Activated naive CD4-positive, alpha-beta T cell treated with anti-CD3 and anti-CD28 coated beads, Interleukin-2, amount 50 U/mL, for 72 hours (primary cell): ENCODE results near the gene CTNNA1. TPM values are rescaled to one million over a fixed set of nuclear protein-coding genes. Genes with fewer than 3 reads are reported as not detected.
A peak's percentile ranks its signal among the peaks of the same experiment; 100 is the strongest.

Source experiments
- ATAC-seq, 2 donors: fragments of 150-1000 bp; cut with Tn5 transposase; 2 replicates each; pipeline ENCODE4 v1.10.0; 2021; ENCODE audit warnings: mild to moderate bottlenecking in 2 of 2, moderate library complexity in 2 of 2
- DNase-seq, 2 donors: peaks; one replicate each; pipeline ENCODE4 v3.0.0; 2021 to 2022; ENCODE audit warnings: low spot score in 2 of 2
- H3K27ac Mint-ChIP-seq, 2 donors: one replicate each; pipeline ENCODE4 v1.8.0; 2022; ENCODE audit warnings: mild to moderate bottlenecking in 2 of 2, mixed read lengths in 2 of 2
- H3K36me3 Mint-ChIP-seq, 2 donors: one replicate each; pipeline ENCODE4 v1.8.0; 2022; ENCODE audit warnings: mixed read lengths in 2 of 2
- H3K9me3 Mint-ChIP-seq, 2 donors: one replicate each; pipeline ENCODE4 v1.8.0; 2022; ENCODE audit warnings: mixed read lengths in 2 of 2
- total RNA-seq, 2 donors: library from RNA; stranded (reverse); gene quantifications; one replicate each; pipeline ENCODE4 v1.2.3, GENCODE V29; 2022

Gene CTNNA1
- total RNA-seq, 2 donors from 2014 or later = 89.2 to 224 TPM

GRCh38 chr5:138949988-138950387, 196.8 kb downstream of the CTNNA1 start:
- H3K9me3 Mint-ChIP-seq = no peaks in the 10 kb centered on the region
- no peak for DNase-seq
- no peak for ATAC-seq
- no peak overlapping the region for H3K27ac Mint-ChIP-seq
- H3K36me3 Mint-ChIP-seq = no peaks in the 10 kb centered on the region

- ATAC-seq (no peak), DNase-seq (no peak)
- Mint-ChIP-seq H3K27ac (no peak overlapping the region), H3K36me3 (no peaks in the 10 kb centered on the region), H3K9me3 (no peaks in the 10 kb centered on the region)
Measured at GRCh38 chr5:138950421-138951031, 197.3 kb downstream of the CTNNA1 start.

DNA sequence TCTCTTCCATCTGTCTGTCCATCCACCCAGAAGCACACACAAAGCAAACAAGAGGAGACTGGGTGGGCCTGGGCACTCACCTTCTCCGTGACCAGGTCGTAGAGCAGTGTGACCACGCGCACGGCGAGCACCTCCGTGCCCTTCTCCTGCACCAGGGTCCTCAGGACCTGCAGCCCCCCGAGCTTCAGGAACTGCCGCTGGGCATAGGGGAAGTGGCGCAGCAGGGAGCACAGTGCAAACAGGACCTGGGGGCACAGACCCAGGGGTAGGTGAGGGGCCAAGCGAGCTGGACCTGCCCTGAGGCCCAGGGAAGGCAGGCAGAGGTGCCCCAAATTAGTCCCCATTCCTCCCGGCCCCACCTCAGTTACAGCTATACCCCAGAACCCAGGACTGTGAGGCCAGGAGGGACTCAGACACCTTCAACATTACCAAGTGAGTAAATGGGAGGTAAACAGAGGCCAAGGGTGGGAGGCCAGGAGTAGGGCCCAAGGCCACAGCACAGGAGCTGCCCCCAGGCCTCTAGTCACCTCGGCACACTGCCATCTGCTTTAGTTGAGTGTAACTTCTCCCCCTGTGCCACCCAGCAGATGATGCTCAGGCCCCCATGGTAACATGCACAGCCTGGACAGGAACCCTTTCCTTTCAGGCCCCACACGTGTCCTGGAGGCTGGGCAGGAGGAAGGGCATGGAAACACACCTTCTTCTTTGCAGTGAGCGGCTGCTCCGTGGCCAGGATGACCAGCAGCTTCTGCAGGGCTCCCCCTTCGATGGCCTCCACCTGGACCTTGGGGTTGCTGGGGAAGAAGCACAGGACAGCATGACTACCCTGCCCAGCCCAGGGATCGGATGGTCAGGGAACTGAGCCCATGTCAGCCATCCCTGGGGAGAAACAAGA, 198.1 kb downstream of the CTNNA1 start:
- DNase-seq = no peak
- H3K9me3 Mint-ChIP-seq = no peaks in the 10 kb centered on the region
- no peak for ATAC-seq
- H3K36me3 Mint-ChIP-seq = no peaks in the 10 kb centered on the region
- no peak overlapping the region for H3K27ac Mint-ChIP-seq

DNA sequence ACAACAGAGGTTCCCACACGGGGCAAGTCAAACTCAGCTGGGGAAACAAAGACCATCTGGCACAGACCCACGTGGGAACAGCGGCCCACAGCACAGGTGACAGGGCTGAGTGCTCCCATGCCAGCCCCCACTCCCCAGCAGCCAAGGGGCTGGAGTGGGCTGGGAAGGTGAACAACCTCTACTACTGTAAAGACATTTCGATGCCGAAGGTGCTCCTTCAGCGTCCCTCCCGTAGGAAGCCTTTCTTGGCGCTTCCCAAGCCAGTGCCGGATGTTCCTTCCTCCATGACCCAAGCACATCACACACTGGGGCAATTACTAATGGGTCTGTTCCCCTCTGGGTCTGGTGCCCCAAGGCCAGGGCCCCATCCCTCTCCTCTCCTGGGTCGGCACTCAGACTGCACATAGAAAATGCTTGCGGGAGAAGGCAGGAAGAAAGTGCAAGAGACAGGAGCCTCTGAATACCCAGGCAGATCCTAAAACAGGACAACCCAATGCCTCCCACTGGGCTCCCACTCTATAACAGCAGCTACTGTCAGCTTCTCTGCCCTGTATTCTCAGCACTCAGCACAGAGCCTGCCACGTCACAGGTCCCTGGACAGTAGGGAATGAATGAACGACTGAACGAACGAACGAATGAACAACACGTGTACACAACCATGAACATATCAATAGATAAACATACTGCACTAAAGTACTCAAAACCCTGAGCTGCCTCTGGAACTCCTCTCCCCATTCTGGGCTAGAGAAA, 198.9 kb downstream of the CTNNA1 start:
- no peak for ATAC-seq
- Mint-ChIP-seq H3K27ac (no peak overlapping the region), H3K9me3 (no peaks in the 10 kb centered on the region), H3K36me3 (no peaks in the 10 kb centered on the region)
- no peak for DNase-seq

GRCh38 chr5:138952962-138953361, 199.7 kb downstream of the CTNNA1 start:
- no peak for DNase-seq
- no peaks in the 10 kb centered on the region for H3K36me3 Mint-ChIP-seq
- ATAC-seq = no peak
- H3K27ac Mint-ChIP-seq = peak overlapping the region; percentile 55 to 57
- no peaks in the 10 kb centered on the region for H3K9me3 Mint-ChIP-seq

DNA sequence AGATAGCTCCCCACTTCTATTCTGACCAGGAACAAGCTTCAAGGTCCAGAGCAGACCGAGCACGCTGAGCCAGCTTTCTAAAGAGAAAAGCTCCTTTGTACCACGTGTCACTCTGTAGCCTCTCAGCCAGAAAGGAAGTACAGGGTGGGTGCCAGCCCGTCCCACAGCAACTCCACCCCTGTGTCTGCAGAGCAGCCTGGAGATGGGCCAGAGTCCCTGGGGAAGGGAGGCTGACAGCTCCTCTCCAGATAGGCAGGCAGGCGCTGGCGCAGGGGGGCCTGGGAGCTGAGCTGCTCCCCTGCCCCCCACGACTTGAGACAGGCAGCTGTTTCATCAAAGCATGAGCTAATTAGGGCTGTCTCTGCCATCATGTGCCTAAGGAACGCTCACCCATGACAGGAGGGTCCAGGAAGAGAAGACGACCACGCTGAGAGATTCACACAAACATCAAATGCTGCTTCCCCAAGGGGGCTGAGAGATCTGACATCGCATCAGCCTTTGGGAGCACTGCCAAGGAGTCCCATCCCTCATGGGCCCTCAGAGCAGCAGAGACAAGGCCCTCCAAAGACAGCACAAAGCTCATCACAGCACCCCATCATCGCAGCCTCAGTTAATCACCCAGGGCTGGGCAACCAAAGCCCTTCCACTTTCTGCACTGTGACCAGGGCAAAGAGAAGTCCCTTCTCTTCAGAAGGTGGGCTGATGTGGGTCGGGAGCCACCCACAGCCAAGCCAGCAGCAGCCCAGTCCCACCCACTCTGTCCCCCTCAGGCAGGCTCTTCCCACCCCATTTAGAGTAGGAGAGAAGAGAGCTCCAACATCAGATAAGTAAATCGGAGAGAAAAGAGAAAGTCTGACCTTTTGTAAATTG, 200.4 kb downstream of the CTNNA1 start:
- no peak for DNase-seq

DNA sequence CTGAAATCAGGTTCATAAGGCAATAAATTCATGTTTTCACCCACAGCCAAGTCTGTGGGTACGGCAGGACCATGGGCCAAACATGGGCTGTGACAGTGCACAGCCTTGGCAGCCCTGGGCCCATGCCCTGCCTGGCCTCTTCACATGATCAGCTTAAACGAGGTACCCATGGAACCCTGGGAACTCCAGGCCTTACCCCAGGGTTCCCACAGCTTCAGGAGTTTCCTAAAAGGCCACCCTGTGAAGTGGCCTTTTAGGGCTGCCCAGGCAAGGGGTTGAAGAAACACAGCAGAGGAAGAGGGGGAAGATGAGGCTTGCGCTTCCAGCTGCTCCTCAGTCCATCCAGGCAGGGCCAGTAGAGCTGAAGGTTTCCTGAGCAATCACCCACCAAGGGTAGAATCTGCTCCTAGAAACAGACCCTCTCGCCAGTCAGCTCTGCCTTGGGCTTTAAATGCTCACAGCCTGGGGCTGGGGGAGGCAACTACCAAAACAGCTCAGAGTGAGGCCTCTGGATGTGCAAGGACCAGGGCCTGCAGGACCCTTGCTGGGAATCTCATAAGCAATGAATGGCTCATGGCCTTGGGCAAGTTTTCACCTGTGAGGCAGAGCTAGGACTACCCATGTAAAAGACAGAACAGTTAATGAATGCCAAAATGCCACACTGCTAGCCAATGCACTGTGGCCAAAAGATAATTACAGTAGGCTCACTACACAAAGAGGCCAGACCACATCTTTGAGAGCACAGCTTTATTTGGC, 201.2 kb downstream of the CTNNA1 start:
- no peaks in the 10 kb centered on the region for H3K36me3 Mint-ChIP-seq
- no peak for ATAC-seq
- peak overlapping the region in 1 of 2 donors; percentile 57 for H3K27ac Mint-ChIP-seq
- DNase-seq = no peak
- no peaks in the 10 kb centered on the region for H3K9me3 Mint-ChIP-seq

More for the DNA sequence above, 200.4 kb downstream of the CTNNA1 start:
- no peaks in the 10 kb centered on the region for H3K36me3 Mint-ChIP-seq
- H3K9me3 Mint-ChIP-seq = no peaks in the 10 kb centered on the region
- ATAC-seq = peak; percentile 34 to 54
- peak overlapping the region in 1 of 2 donors; percentile 57 for H3K27ac Mint-ChIP-seq

- DNase-seq = no peak
- H3K36me3 Mint-ChIP-seq = no peaks in the 10 kb centered on the region
- no peaks in the 10 kb centered on the region for H3K9me3 Mint-ChIP-seq
- no peak for ATAC-seq
- no peak overlapping the region for H3K27ac Mint-ChIP-seq
Measured at GRCh38 chr5:138955013-138955660, 201.9 kb downstream of the CTNNA1 start.

GRCh38 chr5:138955671-138956295, 202.6 kb downstream of the CTNNA1 start:
- ATAC-seq (no peak), DNase-seq (no peak)
- H3K9me3 Mint-ChIP-seq = no peaks in the 10 kb centered on the region
- H3K36me3 Mint-ChIP-seq = no peaks in the 10 kb centered on the region
- H3K27ac Mint-ChIP-seq = no peak overlapping the region

DNA sequence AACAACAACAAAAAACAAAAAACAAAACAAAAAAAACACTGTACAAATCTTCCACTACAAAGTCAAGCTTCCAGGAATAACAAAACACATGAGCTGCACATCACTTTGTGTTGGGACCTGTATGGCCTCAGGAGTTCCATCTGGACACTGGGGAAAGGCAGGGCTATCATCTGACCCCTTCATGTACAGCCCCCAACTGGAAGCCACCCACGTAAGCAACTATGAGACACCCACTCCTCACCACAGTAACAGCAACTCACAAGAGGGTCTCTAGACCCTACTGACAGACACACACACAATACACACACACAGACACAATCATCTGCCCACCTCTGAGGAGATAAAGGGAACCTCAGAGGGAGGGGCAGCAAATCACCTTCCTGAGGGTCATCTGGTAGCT, 203.6 kb downstream of the CTNNA1 start:
- no peak for DNase-seq
- Mint-ChIP-seq H3K9me3 (no peaks in the 10 kb centered on the region), H3K36me3 (no peaks in the 10 kb centered on the region), H3K27ac (no peak overlapping the region)
- ATAC-seq = no peak

GRCh38 chr5:138960145-138960692, 207.0 kb downstream of the CTNNA1 start:
- no peak for DNase-seq
- H3K9me3 Mint-ChIP-seq = no peaks in the 10 kb centered on the region
- no peak for ATAC-seq
- H3K27ac Mint-ChIP-seq = peak overlapping the region in 1 of 2 donors; percentile 38
- H3K36me3 Mint-ChIP-seq = no peaks in the 10 kb centered on the region

GRCh38 chr5:138961221-138961620, 208.0 kb downstream of the CTNNA1 start:
- DNase-seq (no peak), ATAC-seq (no peak)
- no peaks in the 10 kb centered on the region for H3K36me3 Mint-ChIP-seq
- H3K9me3 Mint-ChIP-seq = no peaks in the 10 kb centered on the region
- H3K27ac Mint-ChIP-seq = no peak overlapping the region

GRCh38 chr5:138961729-138962128, 208.5 kb downstream of the CTNNA1 start:
- no peaks in the 10 kb centered on the region for H3K36me3 Mint-ChIP-seq
- DNase-seq (no peak), ATAC-seq (no peak)
- no peaks in the 10 kb centered on the region for H3K9me3 Mint-ChIP-seq
- H3K27ac Mint-ChIP-seq = peak overlapping the region in 1 of 2 donors; percentile 25

GRCh38 chr5:138962614-138963370, 209.6 kb downstream of the CTNNA1 start:
- no peak overlapping the region for H3K27ac Mint-ChIP-seq
- no peak for DNase-seq
- H3K9me3 Mint-ChIP-seq = no peaks in the 10 kb centered on the region
- H3K36me3 Mint-ChIP-seq = no peaks in the 10 kb centered on the region
- no peak for ATAC-seq
